ENCODE results near the gene KCTD16.

KCTD16 gene

DNA sequence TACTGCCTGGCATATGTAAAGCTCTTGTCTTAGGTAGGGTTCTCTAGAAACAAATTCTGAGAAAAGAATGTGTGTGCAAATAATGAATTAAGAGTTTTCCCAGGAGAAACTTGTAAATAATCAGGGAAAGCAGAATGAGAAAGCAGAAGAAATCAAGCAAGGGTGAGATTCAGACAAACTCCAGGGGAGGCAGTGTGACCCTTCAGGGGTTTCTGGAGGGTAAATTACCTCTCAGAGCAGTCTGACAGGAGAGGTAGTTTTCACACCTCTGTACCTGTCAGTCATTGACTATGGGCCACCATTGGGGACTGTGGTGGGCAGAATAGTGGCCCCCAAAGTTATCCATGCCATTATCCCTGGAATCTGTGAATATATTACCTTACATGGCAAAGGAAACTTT, 124.6 kb downstream of the KCTD16 start:
- DNase-seq: no peak

GRCh38 chr5:144297081-144297480, 126.4 kb downstream of the KCTD16 start:
- DNase-seq: no peak

GRCh38 chr5:144298658-144299057, 128.0 kb downstream of the KCTD16 start:
- DNase-seq: no peak

DNA sequence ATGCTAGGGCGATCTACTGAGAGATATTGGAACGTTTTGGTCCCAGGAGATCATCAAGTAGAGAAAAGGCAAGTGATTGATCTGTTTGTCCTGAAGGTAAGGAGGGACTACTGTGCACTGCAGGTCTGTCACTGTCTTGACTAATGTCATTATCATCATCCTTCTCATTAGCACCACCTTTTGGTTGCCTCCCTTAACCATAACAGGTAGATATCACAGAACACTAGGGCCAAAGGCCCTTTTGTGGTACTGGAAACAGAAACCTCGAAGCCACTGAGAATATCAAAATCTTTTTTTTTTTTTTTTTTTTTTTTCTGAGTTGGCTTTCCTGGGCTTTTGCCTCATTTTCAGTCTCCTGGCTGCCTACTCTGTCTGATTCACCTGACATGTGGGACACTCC, 134.0 kb downstream of the KCTD16 start:
- DNase-seq: no peak

GRCh38 chr5:144307736-144308135, 137.1 kb downstream of the KCTD16 start:
- no peak for DNase-seq

DNA sequence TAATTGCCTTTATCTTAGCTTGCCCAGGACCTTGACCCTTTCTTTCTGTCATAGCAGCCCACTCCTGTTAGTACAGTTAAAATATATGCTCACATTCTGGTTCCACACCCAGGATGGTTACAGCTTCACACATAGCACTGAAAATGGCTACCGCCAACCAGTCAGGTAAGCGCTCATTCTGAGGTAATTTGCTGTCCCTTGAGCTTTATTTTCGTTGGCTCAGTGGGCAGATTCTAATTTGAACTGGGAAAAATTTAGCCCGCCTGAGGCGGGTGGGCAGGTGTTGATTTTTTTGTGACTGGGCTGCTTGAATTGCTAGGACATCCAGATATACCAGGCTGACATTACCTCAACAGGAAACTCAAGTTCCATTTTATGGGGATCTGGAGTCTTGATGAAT, 137.5 kb downstream of the KCTD16 start:
- no peak for DNase-seq

DNA sequence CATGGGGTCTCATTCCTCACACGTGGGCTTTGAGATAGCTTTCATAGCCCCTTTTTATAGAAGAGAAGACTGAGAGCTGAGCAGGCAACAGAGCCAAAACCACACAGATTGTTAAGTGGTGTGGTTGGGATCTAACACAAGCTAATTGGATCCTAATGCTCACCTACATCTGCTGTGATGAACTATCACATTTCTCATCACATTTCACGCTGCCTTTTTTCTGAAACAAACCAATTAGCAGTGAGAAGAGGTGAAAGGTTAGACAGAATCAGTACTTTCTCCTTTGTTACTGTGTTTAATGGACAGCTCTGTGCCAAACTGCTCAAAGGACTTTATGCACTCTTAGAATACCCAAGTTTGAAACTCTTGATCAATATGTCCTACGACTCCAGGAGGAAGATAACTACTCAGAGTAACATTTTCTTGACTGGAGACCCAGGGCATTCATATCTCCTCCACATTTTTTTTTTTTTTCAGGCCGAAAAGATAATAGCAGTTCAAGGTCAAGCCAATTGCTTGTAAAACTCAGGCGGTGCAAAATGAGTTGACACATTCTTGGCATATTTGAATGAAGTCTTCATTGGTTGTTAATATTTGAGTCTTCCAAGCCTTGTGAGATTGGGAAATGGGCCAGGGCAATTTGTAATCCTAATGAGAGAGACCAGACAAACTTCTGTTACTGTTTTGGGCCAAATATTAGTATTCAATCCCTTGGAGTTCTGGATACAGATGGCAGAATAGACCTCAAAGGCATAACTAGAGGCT, 138.4 kb downstream of the KCTD16 start:
- no peak for DNase-seq

DNA sequence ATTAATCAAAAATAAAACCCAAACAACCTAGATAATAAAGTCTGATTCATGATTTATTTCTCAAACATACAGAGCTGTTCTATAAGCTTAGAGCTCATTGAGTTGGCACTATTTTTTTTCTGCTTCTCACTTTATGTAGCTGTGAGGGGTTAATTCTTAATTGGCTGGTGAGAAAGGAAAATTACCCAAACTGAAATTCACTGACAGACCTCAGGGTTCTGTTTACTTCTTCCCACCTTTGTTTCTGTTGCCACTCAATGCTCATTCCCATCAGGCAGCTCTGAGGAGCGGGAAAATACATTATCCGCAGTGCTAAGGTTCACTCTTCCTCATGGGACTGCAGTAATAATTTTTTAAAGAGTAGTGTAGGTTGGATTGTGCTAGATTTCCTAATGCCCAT, 139.9 kb downstream of the KCTD16 start:
- no peak for DNase-seq

GRCh38 chr5:144313147-144313726, 142.6 kb downstream of the KCTD16 start:
- DNase-seq: no peak

DNA sequence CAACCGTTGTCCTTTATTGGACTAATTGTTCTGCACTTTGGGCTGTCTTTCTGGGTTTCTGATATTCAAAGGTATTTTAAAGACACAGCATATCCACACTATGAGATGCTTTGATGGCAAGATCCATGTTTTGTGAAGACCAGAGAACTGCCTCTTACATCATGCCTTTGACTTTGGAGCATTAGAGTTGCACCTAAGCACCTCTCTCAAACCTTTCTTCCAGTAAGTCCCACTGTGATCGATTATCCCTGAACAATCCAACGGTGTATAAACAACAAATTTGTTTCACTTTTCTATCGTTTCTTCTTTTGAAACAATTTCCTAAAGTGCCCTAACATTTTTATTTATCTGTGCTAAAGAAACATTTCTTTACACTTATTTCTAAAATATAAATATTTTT, 144.4 kb downstream of the KCTD16 start:
- DNase-seq: no peak

- no peak for DNase-seq
These were observed 145.4 kb downstream of the KCTD16 start for GRCh38 chr5:144315994-144316634.

DNA sequence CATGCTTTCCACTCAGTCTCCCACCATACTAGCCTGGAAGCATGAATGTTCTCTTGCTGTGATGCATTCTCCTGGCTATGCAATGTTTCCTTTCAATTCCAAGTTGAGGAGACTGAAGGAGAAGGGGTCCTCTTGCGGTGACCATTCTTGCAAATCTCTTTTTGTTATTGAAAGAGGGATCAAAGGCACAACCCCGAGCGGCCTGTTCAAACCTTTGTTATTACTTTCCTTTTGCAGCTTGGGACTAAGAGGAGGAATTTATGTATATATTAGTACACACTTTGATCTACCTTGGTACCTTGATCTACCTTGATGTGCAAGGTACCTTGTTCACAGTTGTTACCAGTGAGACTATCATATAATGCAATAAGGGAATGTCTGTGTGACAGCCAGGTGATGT, 147.3 kb downstream of the KCTD16 start:
- no peak for DNase-seq

DNA sequence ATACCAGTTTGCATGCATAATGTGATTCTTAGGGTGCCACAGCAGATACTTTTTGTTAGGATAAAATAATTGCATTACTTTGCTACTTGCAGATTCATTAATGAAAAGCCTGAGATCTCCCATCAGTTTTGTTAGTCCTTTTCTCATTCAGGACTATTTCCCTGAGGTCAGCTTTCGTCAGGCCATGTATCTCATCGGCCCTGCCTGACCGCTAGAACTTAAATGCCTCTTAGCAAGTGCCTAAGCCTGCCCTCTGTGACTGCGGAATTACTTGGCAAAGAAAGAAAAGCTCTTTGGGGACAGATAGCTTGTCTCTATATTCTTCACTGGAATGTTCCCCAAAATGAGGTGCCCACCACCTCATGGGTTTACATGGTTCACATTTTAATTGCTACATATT, 147.8 kb downstream of the KCTD16 start:
- no peak for DNase-seq

- DNase-seq: no peak
These were observed 152.5 kb downstream of the KCTD16 start for GRCh38 chr5:144323181-144323580.

DNA sequence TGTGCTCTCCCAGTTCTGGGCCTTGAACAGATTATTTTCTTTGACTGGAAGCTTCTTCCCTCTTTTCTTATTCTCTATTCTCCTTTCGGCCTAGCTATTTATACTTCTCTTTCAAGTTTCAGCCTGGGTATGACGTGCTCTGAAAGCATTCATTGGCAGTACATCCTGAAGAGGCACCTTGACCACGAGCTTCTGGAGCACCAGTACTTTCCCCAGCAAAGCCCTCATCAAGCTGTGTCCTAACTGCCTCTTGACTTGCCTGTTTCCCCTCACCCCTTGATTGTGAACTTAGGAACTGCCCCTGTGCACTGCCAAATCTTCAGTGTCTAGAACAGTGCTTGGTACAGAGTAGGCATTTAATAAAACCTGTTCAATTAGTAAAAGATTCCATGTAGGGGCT, 154.9 kb downstream of the KCTD16 start:
- no peak for DNase-seq

GRCh38 chr5:144328494-144328893, 157.8 kb downstream of the KCTD16 start:
- DNase-seq: no peak

DNA sequence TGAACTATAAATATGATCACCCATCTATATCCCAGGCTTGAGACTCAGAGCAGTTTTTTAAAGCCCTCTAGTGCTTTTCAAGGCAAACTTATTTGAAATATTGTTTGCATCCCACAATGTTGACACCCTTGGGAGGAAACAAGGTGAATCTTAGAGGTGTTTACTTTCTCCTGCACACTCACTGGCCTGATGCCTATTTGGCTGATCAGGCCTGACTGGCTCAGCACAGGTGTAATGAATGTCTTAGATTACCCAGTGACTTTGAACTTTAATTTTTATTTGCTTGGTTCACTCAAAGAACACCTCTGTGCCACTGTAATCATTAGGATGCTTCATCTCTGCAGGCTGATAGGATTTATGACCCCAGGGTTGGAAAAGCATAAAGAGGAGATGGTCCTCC, 158.3 kb downstream of the KCTD16 start:
- no peak for DNase-seq

DNA sequence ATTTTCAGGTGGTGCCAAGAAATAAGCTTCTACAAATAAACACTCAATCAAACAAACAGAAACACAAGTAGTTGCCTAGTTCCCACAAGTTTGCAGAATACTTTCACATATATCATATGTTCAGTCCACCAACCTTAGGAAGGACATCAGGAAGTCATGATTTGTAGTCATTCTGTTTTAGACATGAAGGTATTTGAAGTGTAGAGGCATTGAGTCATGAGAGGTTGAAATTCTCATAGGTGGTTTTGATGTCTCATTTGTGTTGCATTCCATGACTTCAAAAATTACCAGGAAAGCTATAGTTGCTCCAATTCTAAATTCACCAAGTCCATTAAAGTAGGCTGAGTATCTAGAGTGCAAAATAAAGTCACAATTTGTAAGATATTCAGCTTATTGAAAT, 159.0 kb downstream of the KCTD16 start:
- DNase-seq: no peak

DNA sequence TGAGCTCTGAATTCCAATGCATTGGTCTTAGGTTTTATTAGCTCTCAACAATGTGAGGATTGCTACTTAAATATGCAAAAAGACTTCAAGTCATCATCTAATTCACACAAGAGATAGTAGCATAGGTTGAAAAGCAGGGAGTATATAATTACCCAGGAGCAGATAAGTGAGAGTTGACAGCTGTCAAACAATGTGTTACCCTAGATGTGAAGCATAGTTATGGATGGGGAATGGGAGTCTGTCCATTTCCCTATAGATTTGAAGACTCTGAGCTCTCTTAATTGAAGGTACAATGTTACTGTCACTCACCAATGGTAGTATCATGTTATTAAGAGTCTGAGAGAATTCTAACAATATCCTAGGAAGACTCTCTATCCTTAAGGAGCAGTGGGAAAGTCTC, 160.7 kb downstream of the KCTD16 start:
- DNase-seq: no peak

DNA sequence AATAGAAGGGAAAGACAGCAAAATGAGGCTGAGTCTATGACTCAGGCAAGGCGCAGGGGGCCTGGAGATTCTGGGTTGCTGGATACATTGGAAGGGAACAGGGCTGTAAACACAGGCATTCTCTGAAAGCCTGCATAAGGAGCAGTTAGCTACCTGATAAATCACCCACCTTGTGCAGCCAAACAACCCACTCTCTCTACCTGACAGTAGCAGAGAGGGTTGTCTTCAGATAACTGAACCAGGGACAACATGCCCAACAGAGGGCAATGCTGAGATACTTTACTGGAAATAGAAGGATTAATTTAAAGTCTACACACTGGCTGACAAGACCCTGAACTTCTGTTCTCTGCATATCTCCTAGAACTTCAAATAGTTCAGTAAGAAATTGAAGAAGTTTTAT, 161.6 kb downstream of the KCTD16 start:
- no peak for DNase-seq

GRCh38 chr5:144333336-144333920, 162.8 kb downstream of the KCTD16 start:
- DNase-seq: no peak

DNA sequence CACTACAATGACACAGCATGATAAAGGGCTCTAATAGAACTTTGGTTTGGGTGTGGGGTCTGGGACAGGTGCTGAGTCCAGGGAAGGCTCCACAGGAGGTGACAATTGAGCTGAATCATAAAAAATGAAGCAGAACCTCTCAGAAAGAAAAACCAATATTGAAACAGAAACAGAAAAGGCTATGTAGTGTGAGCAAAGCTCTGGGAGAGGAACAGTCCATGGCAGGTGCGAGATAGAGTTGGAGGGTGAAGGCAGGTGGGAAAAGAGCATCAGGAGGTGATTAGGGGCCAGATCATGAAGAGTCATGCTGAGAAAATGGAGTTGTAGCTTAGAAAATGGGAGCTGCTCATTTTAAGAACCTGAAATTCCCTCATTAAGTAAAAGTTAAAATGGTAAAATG, 164.9 kb downstream of the KCTD16 start:
- no peak for DNase-seq

DNA sequence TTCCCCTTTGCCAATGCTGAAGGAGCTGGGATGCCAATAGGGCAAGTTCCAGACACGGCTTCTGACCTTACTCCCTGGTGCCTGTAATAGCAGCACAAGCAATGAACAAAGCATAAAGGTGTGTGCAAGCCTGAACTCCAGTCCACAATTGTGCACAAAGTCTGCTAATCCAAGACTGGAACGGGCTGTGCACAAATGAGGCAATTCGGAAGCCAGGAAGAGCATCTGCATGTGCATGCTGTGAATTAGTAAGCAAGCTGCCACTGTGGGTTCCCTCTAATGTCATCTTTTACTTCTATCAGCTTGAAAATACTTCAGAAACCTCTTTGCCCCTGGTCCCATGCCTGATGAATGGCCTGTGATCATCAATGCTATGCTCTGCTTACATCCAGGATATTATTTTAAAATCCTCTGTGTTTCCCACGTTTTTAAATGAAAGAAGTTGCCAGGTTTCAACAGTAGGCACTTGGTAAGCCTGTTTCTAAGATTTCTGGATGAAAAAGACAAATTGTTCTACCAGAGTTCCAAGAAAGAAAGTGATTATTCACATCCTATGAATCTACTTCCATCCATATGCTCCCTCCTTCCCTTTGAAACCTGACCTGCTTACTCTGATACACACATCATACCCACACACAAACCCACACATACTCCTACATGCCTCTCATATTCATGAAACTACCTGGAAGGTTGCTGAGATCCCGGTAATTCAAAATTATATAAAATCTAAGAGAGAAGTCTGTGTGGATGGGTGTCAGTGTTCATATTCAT, 165.7 kb downstream of the KCTD16 start:
- no peak for DNase-seq

All from activated T-cell treated with anti-CD3 and anti-CD28 coated beads for 4 hours (primary cell).